ENCODE results near the gene RNF183.

DNA sequence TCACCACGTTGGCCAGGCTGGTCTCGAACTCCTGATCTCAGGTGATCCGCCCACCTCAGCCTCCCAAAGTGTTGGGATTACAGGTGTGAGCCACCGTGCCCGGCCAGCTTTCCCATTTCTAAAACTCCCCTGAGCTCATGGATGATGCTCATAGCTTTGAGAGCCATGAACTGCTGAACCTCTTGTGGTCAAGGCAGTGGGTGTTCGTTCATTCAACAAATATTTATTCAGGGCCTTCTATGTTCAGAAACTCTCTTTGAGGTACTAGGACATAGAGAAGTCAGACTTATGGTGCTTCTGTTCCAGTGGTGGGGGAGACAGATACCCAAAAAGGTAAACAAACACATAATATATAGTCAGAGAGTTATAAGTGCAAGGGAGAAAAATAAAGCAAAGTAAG lies 48.8 kb upstream of the RNF183 start:
- TF ChIP-seq CTCF (IDR thresholded peaks at IDR 0.05; ENCODE audit: insufficient read depth, low read depth, low read length): no peak
- no peak for TF ChIP-seq EZH2 (IDR thresholded peaks at IDR 0.05; ENCODE audit: insufficient read depth, low read length)

Measured in astrocyte (in vitro differentiated cells and primary cell).